ENCODE results near the gene GALNT7.

GALNT7 gene

DNA sequence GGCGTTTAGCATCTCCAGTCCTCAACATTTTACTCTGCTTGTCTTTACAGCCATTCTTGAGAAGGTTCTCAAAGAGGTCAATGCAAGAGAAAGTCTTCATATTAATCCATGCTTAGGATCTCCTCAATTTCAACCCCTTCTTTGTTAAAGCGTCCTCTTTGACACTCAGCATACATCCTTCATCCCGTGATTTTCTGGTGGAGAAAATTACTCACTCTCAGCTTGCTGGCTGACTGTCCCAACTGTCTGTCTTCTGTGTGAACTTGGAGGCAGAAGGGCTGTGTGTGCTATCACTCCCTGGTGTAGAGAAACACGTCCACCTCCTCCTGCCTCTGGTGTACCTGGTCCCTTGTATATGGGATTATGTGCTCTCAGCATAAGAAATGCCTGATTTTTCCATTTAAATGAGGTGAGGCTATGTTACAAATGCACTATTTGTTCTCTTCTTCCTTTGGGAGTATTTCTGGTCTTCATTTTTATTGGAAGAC lies 57.8 kb downstream of the GALNT7 start:
- Mint-ChIP-seq H3K4me1 (ENCODE audit: low read depth) (peaks cover 5% of the 10 kb centered on the region), H3K4me3 (no peak overlapping the region), H3K36me3 (peaks cover 4% of the 10 kb centered on the region), H3K27me3 (no peaks in the 10 kb centered on the region), H3K27ac (no peak overlapping the region), H3K9me3 (ENCODE audit: low read depth) (no peaks in the 10 kb centered on the region)

DNA sequence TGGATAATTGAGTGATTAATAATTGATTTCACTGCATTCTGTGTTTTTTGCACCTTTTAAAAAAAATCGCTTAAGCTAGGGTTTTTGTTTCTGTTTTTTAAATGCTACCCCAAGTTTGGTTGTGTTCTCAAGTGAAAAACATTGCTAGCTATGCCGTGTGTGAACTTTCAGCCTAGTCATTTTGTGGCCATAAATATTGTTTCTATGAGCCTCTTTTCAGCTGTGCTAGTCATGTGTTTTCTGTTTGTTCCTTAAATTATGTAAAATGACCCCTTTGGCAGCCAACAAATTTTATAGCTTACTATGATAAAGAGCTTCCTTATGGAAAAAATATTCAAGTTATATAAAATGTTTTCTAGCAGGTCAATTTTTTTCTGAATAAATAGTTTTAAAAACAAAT lies 59.1 kb downstream of the GALNT7 start:
- no peak overlapping the region for H3K27ac Mint-ChIP-seq
- H3K27me3 Mint-ChIP-seq = no peaks in the 10 kb centered on the region

DNA sequence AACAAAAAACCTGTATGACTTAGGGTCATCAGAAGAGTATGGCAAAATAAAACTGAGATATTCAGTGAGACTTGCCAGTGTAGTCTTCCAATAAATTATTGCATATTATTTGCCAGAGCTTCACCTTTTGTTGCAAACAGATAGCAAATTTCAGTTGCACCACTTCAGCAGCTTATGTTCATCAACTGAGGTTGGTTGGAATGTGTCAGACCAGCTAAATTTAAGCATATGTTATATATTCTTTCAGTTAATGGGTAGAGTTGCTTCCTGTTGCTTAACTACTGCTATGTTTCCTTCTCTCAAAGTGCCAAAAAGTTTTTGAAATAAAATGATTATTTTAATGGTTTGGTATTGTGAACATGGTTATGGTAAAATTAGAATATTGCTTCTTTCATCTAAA lies 61.5 kb downstream of the GALNT7 start:
- no peaks in the 10 kb centered on the region for H3K9me3 Mint-ChIP-seq (ENCODE audit: low read depth)
- H3K27me3 Mint-ChIP-seq = no peaks in the 10 kb centered on the region
- H3K36me3 Mint-ChIP-seq = peaks cover 4% of the 10 kb centered on the region
- H3K4me1 Mint-ChIP-seq (ENCODE audit: low read depth) = peaks cover 2% of the 10 kb centered on the region
- H3K4me3 Mint-ChIP-seq = no peak overlapping the region
- H3K27ac Mint-ChIP-seq = no peak overlapping the region

More for the DNA sequence above, 59.1 kb downstream of the GALNT7 start:
- no peak overlapping the region for H3K4me3 Mint-ChIP-seq
- H3K9me3 Mint-ChIP-seq (ENCODE audit: low read depth) = no peaks in the 10 kb centered on the region
- peaks cover 2% of the 10 kb centered on the region for H3K4me1 Mint-ChIP-seq (ENCODE audit: low read depth)
- peaks cover 4% of the 10 kb centered on the region for H3K36me3 Mint-ChIP-seq

DNA sequence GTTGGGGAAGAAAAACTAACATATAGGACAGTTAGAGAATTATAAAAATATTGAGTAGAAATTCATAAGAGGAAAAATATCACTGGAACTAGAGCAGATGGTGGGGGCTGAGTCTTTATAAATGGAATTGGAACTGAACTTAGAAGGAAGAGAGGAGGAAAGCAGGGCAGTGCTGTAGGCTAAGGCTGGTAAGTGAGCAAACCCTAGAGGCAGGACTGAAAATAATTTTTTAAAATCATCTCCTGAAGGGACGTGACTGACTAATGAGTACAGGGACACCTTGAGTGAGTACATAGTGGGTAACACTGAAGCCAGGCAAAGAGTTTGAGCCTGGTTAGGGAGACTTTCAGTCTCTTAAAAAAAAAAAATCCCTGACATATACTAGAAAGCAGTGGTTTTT lies 63.3 kb downstream of the GALNT7 start:
- Mint-ChIP-seq H3K4me3 (no peak overlapping the region), H3K9me3 (ENCODE audit: low read depth) (no peaks in the 10 kb centered on the region), H3K4me1 (ENCODE audit: low read depth) (peaks cover 6% of the 10 kb centered on the region), H3K36me3 (peaks cover 2% of the 10 kb centered on the region), H3K27ac (no peak overlapping the region), H3K27me3 (no peaks in the 10 kb centered on the region)

DNA sequence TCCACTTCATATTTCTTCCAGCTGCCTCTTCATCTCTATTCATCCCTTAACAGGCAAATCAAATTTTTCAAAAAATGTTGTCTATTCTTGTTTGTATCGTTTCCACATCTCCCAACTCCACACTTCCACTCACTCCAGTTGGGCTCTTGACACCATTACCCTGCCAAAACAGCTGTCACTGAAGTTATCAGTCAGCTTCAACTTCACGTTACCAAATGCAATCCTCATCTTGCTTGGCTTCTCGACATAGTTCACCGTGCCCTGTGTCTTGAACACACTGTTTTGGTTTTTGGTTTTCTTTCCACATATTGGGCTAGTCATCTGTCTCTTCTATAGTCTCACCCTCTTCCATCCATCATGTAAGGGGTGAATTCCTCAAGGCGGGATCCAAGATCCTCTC lies 65.2 kb downstream of the GALNT7 start:
- peaks cover 9% of the 10 kb centered on the region for H3K4me1 Mint-ChIP-seq (ENCODE audit: low read depth)
- H3K27me3 Mint-ChIP-seq = no peaks in the 10 kb centered on the region
- H3K9me3 Mint-ChIP-seq (ENCODE audit: low read depth) = no peaks in the 10 kb centered on the region
- no peak overlapping the region for H3K4me3 Mint-ChIP-seq
- H3K27ac Mint-ChIP-seq = no peak overlapping the region
- peaks cover 2% of the 10 kb centered on the region for H3K36me3 Mint-ChIP-seq

DNA sequence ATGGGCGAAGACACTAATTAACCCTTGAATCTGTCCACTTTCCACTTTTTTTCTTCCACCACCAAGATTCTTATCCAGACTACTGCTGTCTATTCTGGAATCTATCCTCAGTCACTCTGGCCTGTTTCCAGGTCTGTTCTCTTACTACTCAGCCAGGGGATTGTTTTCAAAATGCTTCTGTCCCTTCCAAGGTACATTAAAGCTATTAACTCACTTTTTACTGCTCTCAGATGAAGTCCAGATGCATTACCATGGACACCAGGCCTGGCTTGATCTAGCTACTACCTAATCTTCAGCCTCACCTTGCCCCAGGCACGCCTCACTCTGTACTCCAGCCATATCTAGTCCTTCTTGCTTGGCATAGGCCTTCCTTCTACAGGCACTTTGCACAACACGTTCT lies 66.4 kb downstream of the GALNT7 start:
- no peaks in the 10 kb centered on the region for H3K27me3 Mint-ChIP-seq
- H3K9me3 Mint-ChIP-seq (ENCODE audit: low read depth) = no peaks in the 10 kb centered on the region
- no peak overlapping the region for H3K4me3 Mint-ChIP-seq
- no peak overlapping the region for H3K27ac Mint-ChIP-seq
- H3K36me3 Mint-ChIP-seq = peaks cover 2% of the 10 kb centered on the region
- H3K4me1 Mint-ChIP-seq (ENCODE audit: low read depth) = peaks cover 9% of the 10 kb centered on the region

DNA sequence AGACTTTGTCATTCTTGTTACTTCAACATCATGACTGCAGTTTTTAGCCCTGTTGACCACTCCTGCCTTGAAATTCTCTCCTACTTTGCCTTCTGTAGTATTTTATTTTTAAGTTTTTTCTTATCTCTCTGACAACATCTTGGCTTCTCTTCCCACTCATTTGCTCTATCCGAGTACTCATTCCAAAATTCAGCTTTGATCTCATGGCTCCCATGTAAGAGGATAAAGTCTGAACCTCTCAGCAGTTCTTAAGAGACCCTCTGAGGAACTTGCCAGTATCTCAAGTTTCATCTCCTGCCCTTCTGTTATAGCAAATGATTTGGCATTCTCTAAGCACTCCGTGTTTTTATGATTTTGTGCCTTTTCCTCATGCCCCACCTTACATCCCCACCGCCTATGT lies 67.7 kb downstream of the GALNT7 start:
- Mint-ChIP-seq H3K27ac (no peak overlapping the region), H3K36me3 (peaks cover 2% of the 10 kb centered on the region), H3K4me3 (no peak overlapping the region), H3K27me3 (no peaks in the 10 kb centered on the region), H3K4me1 (ENCODE audit: low read depth) (peaks cover 12% of the 10 kb centered on the region), H3K9me3 (ENCODE audit: low read depth) (no peaks in the 10 kb centered on the region)

DNA sequence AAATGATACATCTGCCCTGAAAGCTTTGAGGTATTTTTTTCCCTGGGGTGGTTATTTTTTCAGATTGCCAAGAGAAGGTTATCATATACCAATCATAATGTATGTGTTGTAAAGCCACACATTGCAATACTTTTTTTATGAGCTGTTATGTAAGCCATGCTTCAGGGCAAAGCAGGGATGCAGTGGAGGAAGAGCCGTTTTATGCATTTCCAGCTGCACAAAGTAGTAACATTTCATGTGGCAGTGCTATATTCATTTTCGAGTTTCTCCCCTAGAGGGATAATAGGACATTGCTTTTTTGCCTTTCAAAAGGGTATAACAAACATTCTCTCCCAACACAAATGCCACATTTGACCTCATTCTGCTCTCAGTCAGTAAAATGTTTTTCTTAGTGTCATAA lies 68.5 kb downstream of the GALNT7 start:
- H3K27me3 Mint-ChIP-seq = no peaks in the 10 kb centered on the region
- H3K36me3 Mint-ChIP-seq = peaks cover 2% of the 10 kb centered on the region
- no peaks in the 10 kb centered on the region for H3K9me3 Mint-ChIP-seq (ENCODE audit: low read depth)
- H3K4me3 Mint-ChIP-seq = no peak overlapping the region
- H3K4me1 Mint-ChIP-seq (ENCODE audit: low read depth) = peaks cover 15% of the 10 kb centered on the region
- H3K27ac Mint-ChIP-seq = no peak overlapping the region

DNA sequence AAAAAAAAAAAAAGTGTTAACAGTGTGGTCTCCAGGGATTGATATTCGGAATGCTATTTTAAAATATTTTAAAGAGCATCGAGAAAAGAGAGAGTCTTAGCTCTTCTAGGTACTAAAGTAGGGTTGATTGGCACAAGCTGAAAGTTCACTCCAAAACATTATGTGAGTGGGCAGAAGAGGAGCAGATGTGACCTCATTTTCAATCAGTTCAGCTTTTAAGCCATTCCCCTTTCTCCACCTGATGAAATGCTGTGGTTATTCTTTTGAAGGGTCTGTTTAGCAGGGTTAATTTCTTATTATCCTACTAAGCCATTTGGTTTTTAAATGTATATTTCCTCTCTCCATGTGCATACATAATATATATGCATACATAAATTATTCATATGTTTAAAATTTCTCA lies 69.2 kb downstream of the GALNT7 start:
- Mint-ChIP-seq H3K4me1 (ENCODE audit: low read depth) (peaks cover 21% of the 10 kb centered on the region), H3K36me3 (peaks cover 2% of the 10 kb centered on the region), H3K9me3 (ENCODE audit: low read depth) (no peaks in the 10 kb centered on the region), H3K4me3 (no peak overlapping the region), H3K27me3 (no peaks in the 10 kb centered on the region), H3K27ac (no peak overlapping the region)

DNA sequence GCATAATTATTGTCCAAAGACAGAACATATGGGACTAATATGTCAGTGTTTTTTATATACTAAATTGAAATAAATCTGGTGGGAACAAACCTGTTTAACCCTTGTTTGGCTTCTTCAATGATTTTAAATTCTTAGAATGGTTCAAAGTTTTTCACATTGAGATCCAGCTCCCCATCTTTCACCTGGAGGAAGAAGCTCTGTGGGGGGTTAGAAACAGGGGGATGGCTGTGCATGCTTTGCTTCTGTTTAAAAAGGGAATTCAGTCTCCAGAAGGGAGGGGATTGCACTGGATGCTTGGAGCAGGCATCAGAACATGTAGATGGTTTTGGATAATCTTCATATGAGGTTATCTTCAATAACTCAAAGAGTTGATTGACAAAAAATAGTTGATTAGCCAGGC lies 72.1 kb downstream of the GALNT7 start:
- Mint-ChIP-seq H3K4me1 (ENCODE audit: low read depth) (peaks cover 32% of the 10 kb centered on the region), H3K9me3 (ENCODE audit: low read depth) (no peaks in the 10 kb centered on the region), H3K4me3 (no peak overlapping the region), H3K36me3 (peaks cover 2% of the 10 kb centered on the region), H3K27me3 (no peaks in the 10 kb centered on the region), H3K27ac (no peak overlapping the region)

DNA sequence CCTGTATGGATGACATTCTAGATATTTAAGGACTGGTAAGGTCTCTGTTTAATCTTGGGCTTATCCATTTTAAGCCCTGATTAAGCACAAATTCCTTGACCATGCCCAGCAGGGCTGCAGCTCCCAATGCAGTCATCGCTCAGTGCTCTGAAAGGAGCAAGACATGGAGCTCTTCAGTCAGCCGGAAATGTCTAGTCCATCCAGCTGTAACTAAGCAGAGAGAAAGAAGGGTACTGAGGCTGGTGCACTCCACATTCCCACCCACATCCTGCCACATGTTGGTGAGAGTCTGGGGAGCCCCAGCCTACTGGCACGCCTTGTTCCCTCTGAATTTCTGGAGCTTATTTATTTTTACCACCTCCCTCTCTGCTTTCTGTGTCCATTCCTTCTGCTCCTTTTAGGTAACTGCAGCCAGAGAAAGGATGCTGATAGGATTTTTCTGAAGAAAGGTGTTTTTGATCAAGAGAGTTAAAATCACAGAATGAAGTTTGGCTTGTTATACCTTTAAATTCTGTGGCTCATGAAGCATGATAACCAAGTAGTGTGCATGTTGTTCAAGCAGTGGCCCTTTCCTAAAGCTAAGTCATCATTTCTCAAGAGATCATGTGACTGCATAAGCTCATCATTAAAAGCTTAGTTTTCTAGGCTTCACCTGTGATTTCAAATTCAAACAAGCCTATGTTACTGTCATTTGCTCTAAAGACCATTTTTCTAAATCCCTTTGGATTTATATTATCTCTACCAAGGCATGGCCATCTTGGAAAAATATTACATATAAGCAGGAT lies 74.0 kb downstream of the GALNT7 start:
- Mint-ChIP-seq H3K4me3 (no peak overlapping the region), H3K4me1 (ENCODE audit: low read depth) (peaks cover 25% of the 10 kb centered on the region), H3K36me3 (peaks cover under 1% of the 10 kb centered on the region), H3K27ac (no peak overlapping the region), H3K9me3 (ENCODE audit: low read depth) (no peaks in the 10 kb centered on the region), H3K27me3 (no peaks in the 10 kb centered on the region)

DNA sequence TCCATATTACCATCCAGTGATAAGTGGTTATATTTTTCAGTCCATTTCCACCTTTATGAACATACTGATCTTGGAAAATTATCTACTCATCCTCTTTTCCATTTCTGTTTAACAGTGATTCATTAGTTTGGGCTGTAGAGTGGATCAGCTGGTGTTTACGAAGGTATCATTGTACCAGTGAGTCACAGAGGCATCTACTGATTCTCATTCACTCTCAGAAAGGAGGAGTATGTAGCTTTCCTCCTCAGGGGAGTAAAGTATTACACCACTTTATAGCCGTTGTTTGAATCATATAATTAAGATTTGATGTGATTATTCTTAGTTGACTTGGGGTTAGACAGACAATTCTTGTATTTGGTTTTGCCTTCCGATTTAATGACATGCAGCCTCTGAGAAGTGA lies 74.7 kb downstream of the GALNT7 start:
- no peak overlapping the region for H3K4me3 Mint-ChIP-seq
- H3K4me1 Mint-ChIP-seq (ENCODE audit: low read depth) = peaks cover 27% of the 10 kb centered on the region
- peaks cover 7% of the 10 kb centered on the region for H3K36me3 Mint-ChIP-seq
- H3K27me3 Mint-ChIP-seq = no peaks in the 10 kb centered on the region
- peak overlapping the region; percentile 1 for H3K27ac Mint-ChIP-seq
- H3K9me3 Mint-ChIP-seq (ENCODE audit: low read depth) = no peaks in the 10 kb centered on the region

DNA sequence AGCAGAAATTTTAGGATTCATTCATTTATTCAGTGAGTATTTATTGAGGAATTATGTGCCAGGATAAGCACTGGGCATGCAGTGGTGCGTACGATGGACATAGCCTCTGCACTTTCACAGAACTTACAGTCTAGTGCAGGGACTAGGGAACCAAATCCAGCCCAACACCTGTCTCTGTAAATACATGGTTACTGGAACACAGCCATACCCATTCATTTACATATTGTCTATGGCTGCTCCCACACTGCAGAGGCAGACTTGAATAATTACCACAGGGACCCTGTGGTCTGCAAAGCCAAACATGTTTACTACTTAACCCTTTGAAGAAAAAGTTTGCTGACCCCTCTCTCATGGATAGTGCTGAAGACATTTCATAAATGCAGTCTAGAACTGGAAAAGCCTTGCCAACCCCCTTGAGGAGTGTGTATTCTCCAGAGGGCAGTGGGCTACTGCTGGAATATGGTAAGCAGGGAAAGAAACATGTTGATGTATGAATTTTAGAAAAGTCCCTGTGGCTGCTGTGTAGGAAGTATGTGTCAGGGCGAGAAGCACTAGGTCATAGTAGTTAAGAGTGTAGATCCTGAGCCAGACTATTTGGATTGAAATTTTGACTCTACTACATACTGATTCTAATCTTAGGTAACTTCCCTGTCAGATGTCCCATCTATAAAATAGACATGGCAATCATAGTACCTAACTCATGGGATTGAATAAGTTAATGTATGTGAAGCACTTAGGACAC lies 75.5 kb downstream of the GALNT7 start:
- Mint-ChIP-seq H3K27me3 (no peaks in the 10 kb centered on the region), H3K4me3 (no peak overlapping the region), H3K4me1 (ENCODE audit: low read depth) (peaks cover 27% of the 10 kb centered on the region), H3K27ac (no peak overlapping the region), H3K9me3 (ENCODE audit: low read depth) (no peaks in the 10 kb centered on the region), H3K36me3 (peaks cover 7% of the 10 kb centered on the region)

DNA sequence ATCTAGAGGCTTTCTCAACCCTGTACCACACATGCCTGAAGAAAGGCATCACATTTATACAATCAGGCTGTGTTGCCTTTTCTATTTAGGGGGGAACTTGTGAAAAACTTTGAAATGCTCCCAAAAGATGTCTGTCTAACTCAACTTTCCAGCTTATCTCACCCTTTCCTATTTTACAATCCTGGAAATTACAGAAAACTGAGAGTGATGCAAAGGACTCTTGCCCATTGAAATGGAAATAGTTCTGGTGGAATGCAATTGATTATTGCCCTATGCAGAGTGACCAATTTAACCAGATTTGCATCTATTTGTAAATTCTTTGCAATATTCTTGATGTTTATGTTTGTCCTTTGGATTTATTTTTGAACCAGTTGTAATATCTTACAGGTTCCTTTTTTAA lies 77.3 kb downstream of the GALNT7 start:
- H3K4me1 Mint-ChIP-seq (ENCODE audit: low read depth) = peaks cover 24% of the 10 kb centered on the region
- H3K9me3 Mint-ChIP-seq (ENCODE audit: low read depth) = no peaks in the 10 kb centered on the region
- no peaks in the 10 kb centered on the region for H3K27me3 Mint-ChIP-seq
- H3K36me3 Mint-ChIP-seq = peaks cover 9% of the 10 kb centered on the region
- no peak overlapping the region for H3K4me3 Mint-ChIP-seq
- no peak overlapping the region for H3K27ac Mint-ChIP-seq

DNA sequence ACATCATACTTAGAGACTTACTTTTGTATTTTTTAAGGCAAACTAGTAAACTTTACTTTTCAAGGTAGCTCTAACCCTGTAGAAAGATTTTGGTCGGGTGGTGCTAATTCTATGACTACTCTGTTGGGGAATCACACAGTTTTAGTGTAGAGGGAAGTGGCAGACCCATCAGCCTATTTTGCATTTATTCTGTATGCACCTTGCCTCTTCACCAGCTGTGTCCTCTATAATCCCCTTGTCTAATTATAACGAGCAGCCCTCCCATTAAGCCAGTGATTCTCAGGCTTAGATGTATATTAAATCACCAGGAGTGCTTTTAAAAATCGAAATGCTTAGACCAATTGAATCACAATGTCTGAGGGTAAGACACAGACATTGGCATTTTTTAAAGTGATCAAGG lies 78.1 kb downstream of the GALNT7 start:
- H3K27ac Mint-ChIP-seq = no peak overlapping the region
- peaks cover 13% of the 10 kb centered on the region for H3K36me3 Mint-ChIP-seq
- H3K4me1 Mint-ChIP-seq (ENCODE audit: low read depth) = peaks cover 22% of the 10 kb centered on the region
- no peaks in the 10 kb centered on the region for H3K27me3 Mint-ChIP-seq
- H3K9me3 Mint-ChIP-seq (ENCODE audit: low read depth) = no peaks in the 10 kb centered on the region
- no peak overlapping the region for H3K4me3 Mint-ChIP-seq

All from activated naive CD8-positive, alpha-beta T cell (primary cell).